Fibroblast of lung (primary cell): ENCODE data around the gene CFAP58. TPM values are rescaled to one million over a fixed set of nuclear protein-coding genes. Genes with fewer than 3 reads are reported as not detected.

Experiments used
- DNase-seq, 2 donors: peaks; one replicate each; pipeline versions ENCODE4 v3.0.0 to v3.0.0-alpha.2; 2010; ENCODE audit warnings: low read depth in 2 of 2
- H2AFZ ChIP-seq: 2 replicates; pipeline ENCODE4 v1.5.1; 2012; ENCODE audit warnings: low read length, control low read depth, inconsistent platforms
- H3K27ac ChIP-seq: 2 replicates; pipeline ENCODE4 v1.5.1; 2011; ENCODE audit warnings: low read length, control low read depth; ENCODE audit not compliant: insufficient read depth
- H3K27me3 ChIP-seq: 2 replicates; pipeline ENCODE4 v1.5.1; 2011; ENCODE audit warnings: mild to moderate bottlenecking, low read length; ENCODE audit not compliant: control insufficient read depth, insufficient read depth
- H3K36me3 ChIP-seq: 2 replicates; pipeline ENCODE4 v1.5.1; 2011; ENCODE audit warnings: low read length; ENCODE audit not compliant: control insufficient read depth, insufficient read depth
- H3K4me1 ChIP-seq: 2 replicates; pipeline ENCODE4 v1.5.1; 2011; ENCODE audit warnings: low read length; ENCODE audit not compliant: control insufficient read depth, insufficient read depth; ENCODE audit errors: extremely low read depth
- H3K4me2 ChIP-seq: 2 replicates; pipeline ENCODE4 v1.5.1; 2011; ENCODE audit warnings: low read length, control low read depth; ENCODE audit not compliant: insufficient read depth; ENCODE audit errors: extremely low read depth
- H3K4me3 ChIP-seq, 4 experiments: fragments of 200-600 bp in 1 of 4; sonication (generic) in 1 of 4; replicated peaks in 1 of 4; 2 replicates each; pipeline ENCODE4 v1.5.1; 2011 to 2016; ENCODE audit warnings: low read length in 4 of 4, low read depth in 3 of 4, mild to moderate bottlenecking in 3 of 4, control low read depth in 2 of 4, inconsistent platforms in 1 of 4, mixed read lengths in 1 of 4; ENCODE audit not compliant: insufficient read depth in 1 of 4; ENCODE audit errors: control extremely low read depth in 1 of 4
- H3K79me2 ChIP-seq: 2 replicates; pipeline ENCODE4 v1.5.1; 2012; ENCODE audit warnings: mild to moderate bottlenecking, low read length, inconsistent platforms; ENCODE audit not compliant: control insufficient read depth, insufficient read depth
- H3K9ac ChIP-seq: 2 replicates; pipeline ENCODE4 v1.5.1; 2011; ENCODE audit warnings: mild to moderate bottlenecking, low read length, control low read depth; ENCODE audit not compliant: insufficient read depth
- H3K9me3 ChIP-seq: 2 replicates; pipeline ENCODE4 v1.5.1; 2012; ENCODE audit warnings: low read depth, low read length; ENCODE audit not compliant: control insufficient read depth, insufficient read depth
- H4K20me1 ChIP-seq: 2 replicates; pipeline ENCODE4 v1.5.1; 2011; ENCODE audit warnings: low read length; ENCODE audit not compliant: control insufficient read depth, insufficient read depth; ENCODE audit errors: extremely low read depth
- CTCF ChIP-seq, 2 donors: IDR thresholded peaks in 1 of 2; conservative IDR thresholded peaks in 1 of 2; 1 replicate in 1 of 2; 2 replicates in 1 of 2; pipeline ENCODE4 v1.5.1; 2011 to 2012; ENCODE audit warnings: low read length in 2 of 2, control low read depth in 1 of 2, inconsistent platforms in 1 of 2, low read depth in 1 of 2, mild to moderate bottlenecking in 1 of 2
- EZH2 ChIP-seq: IDR thresholded peaks from 2 replicates; pipeline ENCODE4 v1.5.1; 2012; ENCODE audit warnings: low read length, control low read depth, mild to moderate bottlenecking; ENCODE audit errors: missing control alignments
- polyA plus RNA-seq, 2 donors: library from polyadenylated mRNA; depleted of rRNA in 1 of 2; stranded (reverse) in 1 of 2; unstranded in 1 of 2; fragments of >200 nt; gene quantifications; 2 replicates each; pipeline ENCODE4 v1.2.1, GENCODE V29; 2011 to 2012; ENCODE audit warnings: missing spikeins in 1 of 2
- total RNA-seq: library from RNA; depleted of rRNA; stranded (reverse); fragments of >200 nt; gene quantifications from 2 replicates; pipeline ENCODE4 v1.2.1, GENCODE V29; 2014

Gene CFAP58
- total and polyA plus RNA-seq, 2 donors (not counting 1 experiment from before 2014, with no cell fraction given): 0.33 to 0.42 TPM

- H3K27ac ChIP-seq: peak overlapping the region; percentile 8
These were observed 3.5 kb upstream of the CFAP58 start for GRCh38 chr10:104350127-104350635.

GRCh38 chr10:104351061-104351702 is 2.5 kb upstream of the CFAP58 start:
- Histone ChIP-seq H3K9me3 (no peaks in the 10 kb centered on the region), H3K9ac (no peak overlapping the region), H3K4me1 (peaks cover 17% of the 10 kb centered on the region), H4K20me1 (no peaks in the 10 kb centered on the region), H3K4me2 (no peak overlapping the region), H3K27me3 (no peaks in the 10 kb centered on the region), H3K79me2 (no peaks in the 10 kb centered on the region), H3K4me3 (no peak overlapping the region), H2AFZ (no peak overlapping the region), H3K36me3 (no peaks in the 10 kb centered on the region), H3K27ac (peak overlapping the region; percentile 46)
- TF ChIP-seq CTCF (conservative IDR thresholded peaks at IDR 0.05 in 1 of 2, IDR thresholded peaks at IDR 0.05 in 1 of 2; ENCODE audit: low read depth in 1 of 2, low read length in 2 of 2) (no peak), EZH2 (no peak)
- peak in 1 of 2 donors; percentile 84 for DNase-seq

More at GRCh38 chr10:104350127-104350635, 3.5 kb upstream of the CFAP58 start:
- H3K27me3 ChIP-seq: no peaks in the 10 kb centered on the region
- H3K36me3 ChIP-seq: no peaks in the 10 kb centered on the region
- peak overlapping the region in 1 of 4 experiments; percentile 14 for H3K4me3 ChIP-seq
- H3K4me1 ChIP-seq: peaks cover 17% of the 10 kb centered on the region
- no peak overlapping the region for H3K9ac ChIP-seq
- H4K20me1 ChIP-seq: no peaks in the 10 kb centered on the region
- peak; percentile 69 to 85 for DNase-seq
- TF ChIP-seq EZH2 (no peak), CTCF (conservative IDR thresholded peaks at IDR 0.05 in 1 of 2, IDR thresholded peaks at IDR 0.05 in 1 of 2; ENCODE audit: low read depth in 1 of 2, low read length in 2 of 2) (peak; percentile 40 to 58)
- no peaks in the 10 kb centered on the region for H3K9me3 ChIP-seq
- H3K4me2 ChIP-seq: peak overlapping the region; percentile 42
- no peaks in the 10 kb centered on the region for H3K79me2 ChIP-seq
- peak overlapping the region; percentile 36 for H2AFZ ChIP-seq

GRCh38 chr10:104351919-104352318 is 1.7 kb upstream of the CFAP58 start:
- Histone ChIP-seq H3K27ac (peak overlapping the region; percentile 0), H3K4me2 (peak overlapping the region; percentile 33), H3K4me3 (peak overlapping the region in 1 of 4 experiments; percentile 91)

More at GRCh38 chr10:104351919-104352318, 1.7 kb upstream of the CFAP58 start:
- DNase-seq: no peak
- no peaks in the 10 kb centered on the region for H3K79me2 ChIP-seq
- no peaks in the 10 kb centered on the region for H3K9me3 ChIP-seq
- no peaks in the 10 kb centered on the region for H3K27me3 ChIP-seq
- H3K4me1 ChIP-seq: peaks cover 17% of the 10 kb centered on the region
- H4K20me1 ChIP-seq: no peaks in the 10 kb centered on the region
- TF ChIP-seq EZH2: no peak
- TF ChIP-seq CTCF (conservative IDR thresholded peaks at IDR 0.05 in 1 of 2, IDR thresholded peaks at IDR 0.05 in 1 of 2; ENCODE audit: low read depth in 1 of 2, low read length in 2 of 2): no peak
- H3K36me3 ChIP-seq: no peaks in the 10 kb centered on the region
- no peak overlapping the region for H2AFZ ChIP-seq
- H3K9ac ChIP-seq: no peak overlapping the region
